PFSK-1 (cell line): ENCODE data around the gene CISH. TPM values are rescaled to one million over a fixed set of nuclear protein-coding genes. Genes with fewer than 3 reads are reported as not detected.

Source experiments
- FOXP2 ChIP-seq: optimal IDR thresholded peaks from 2 replicates; pipeline ENCODE3; 2011; ENCODE audit warnings: borderline replicate concordance, control low read depth, inconsistent platforms; ENCODE audit not compliant: insufficient read depth; ENCODE audit errors: extremely low read length, extremely low read depth
- POLR2AphosphoS5 ChIP-seq: IDR thresholded peaks from 2 replicates; pipeline ENCODE4 v1.6.1; 2012; ENCODE audit warnings: low read depth, mild to moderate bottlenecking, control low read depth, low read length, moderate library complexity
- SIN3A ChIP-seq: IDR thresholded peaks from 2 replicates; pipeline ENCODE4 v1.6.1; 2012; ENCODE audit warnings: mild to moderate bottlenecking, low read length, moderate library complexity, borderline replicate concordance; ENCODE audit not compliant: insufficient read depth
- TAF1 ChIP-seq: IDR thresholded peaks from 2 replicates; pipeline ENCODE4 v1.6.1; 2012; ENCODE audit warnings: low read length, control low read depth, borderline replicate concordance; ENCODE audit not compliant: insufficient read depth
- polyA plus RNA-seq: library from polyadenylated mRNA; unstranded; fragments of >200 nt; gene quantifications from one replicate; pipeline ENCODE4 v1.2.1, GENCODE V29; 2012; ENCODE audit warnings: low read depth, missing spikeins; ENCODE audit not compliant: insufficient read length
- TF ChIP-seq, protein P1 (sequence below), 2 experiments: IDR thresholded peaks; 2 replicates each; pipeline versions ENCODE4 v1.6.1 to v1.8.0; 2011 to 2012; ENCODE audit warnings: low read depth in 2 of 2, low read length in 2 of 2, control low read depth in 1 of 2, inconsistent platforms in 1 of 2, mild to moderate bottlenecking in 1 of 2, moderate library complexity in 1 of 2; ENCODE audit not compliant: insufficient read depth in 1 of 2

The CISH gene
- polyA plus RNA-seq, result 14.0 TPM

- TF ChIP-seq SIN3A (no peak), FOXP2 (no peak), POLR2AphosphoS5 (peak; percentile 60; the same call in 1 of the 2 replicates), TAF1 (0 out of 2 replicates have a peak, but pooled peaks have one; percentile 41)
- TF ChIP-seq, protein P1, sequence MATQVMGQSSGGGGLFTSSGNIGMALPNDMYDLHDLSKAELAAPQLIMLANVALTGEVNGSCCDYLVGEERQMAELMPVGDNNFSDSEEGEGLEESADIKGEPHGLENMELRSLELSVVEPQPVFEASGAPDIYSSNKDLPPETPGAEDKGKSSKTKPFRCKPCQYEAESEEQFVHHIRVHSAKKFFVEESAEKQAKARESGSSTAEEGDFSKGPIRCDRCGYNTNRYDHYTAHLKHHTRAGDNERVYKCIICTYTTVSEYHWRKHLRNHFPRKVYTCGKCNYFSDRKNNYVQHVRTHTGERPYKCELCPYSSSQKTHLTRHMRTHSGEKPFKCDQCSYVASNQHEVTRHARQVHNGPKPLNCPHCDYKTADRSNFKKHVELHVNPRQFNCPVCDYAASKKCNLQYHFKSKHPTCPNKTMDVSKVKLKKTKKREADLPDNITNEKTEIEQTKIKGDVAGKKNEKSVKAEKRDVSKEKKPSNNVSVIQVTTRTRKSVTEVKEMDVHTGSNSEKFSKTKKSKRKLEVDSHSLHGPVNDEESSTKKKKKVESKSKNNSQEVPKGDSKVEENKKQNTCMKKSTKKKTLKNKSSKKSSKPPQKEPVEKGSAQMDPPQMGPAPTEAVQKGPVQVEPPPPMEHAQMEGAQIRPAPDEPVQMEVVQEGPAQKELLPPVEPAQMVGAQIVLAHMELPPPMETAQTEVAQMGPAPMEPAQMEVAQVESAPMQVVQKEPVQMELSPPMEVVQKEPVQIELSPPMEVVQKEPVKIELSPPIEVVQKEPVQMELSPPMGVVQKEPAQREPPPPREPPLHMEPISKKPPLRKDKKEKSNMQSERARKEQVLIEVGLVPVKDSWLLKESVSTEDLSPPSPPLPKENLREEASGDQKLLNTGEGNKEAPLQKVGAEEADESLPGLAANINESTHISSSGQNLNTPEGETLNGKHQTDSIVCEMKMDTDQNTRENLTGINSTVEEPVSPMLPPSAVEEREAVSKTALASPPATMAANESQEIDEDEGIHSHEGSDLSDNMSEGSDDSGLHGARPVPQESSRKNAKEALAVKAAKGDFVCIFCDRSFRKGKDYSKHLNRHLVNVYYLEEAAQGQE (IDR thresholded peaks at IDR 0.05; ENCODE audit: insufficient read depth in 1 of 2, low read depth in 2 of 2, low read length in 2 of 2), result no peak
These were observed at the start of gene CISH for GRCh38 chr3:50611464-50612233. Gene CISH, minus strand, starts transcription at chr3:50611774. Its CDS starts 124 bp downstream, at chr3:50611650.

DNA sequence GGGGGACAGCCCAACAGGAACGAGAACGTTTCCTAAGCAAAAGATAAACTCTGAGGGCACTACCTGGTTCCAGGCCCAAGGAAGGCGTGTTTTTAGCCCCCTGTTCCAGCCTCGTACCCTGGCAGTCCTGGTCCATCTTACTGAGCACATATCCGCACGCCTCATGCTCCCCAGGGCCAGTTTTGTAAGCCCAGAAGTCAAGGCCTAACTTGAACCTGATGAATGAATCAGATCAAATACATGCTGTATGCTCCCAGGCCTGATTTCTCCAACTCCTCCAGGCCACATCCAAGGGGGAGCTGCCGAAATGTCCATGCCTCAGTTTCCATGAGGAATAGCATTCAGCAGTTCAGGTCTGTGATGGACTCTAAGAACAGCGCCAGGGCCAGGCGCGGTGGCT, 48.8 kb upstream of the CISH start:
- no peak for TF ChIP-seq SIN3A
- no peak for TF ChIP-seq TAF1
- TF ChIP-seq POLR2AphosphoS5, result no peak
- TF ChIP-seq, protein P1 (IDR thresholded peaks at IDR 0.05; ENCODE audit: insufficient read depth in 1 of 2, low read depth in 2 of 2, low read length in 2 of 2), result no peak
- no peak for TF ChIP-seq FOXP2

GRCh38 chr3:50658831-50659230, 47.3 kb upstream of the CISH start:
- no peak for TF ChIP-seq POLR2AphosphoS5
- no peak for TF ChIP-seq SIN3A
- TF ChIP-seq, protein P1 (IDR thresholded peaks at IDR 0.05; ENCODE audit: insufficient read depth in 1 of 2, low read depth in 2 of 2, low read length in 2 of 2), result no peak
- no peak for TF ChIP-seq FOXP2
- no peak for TF ChIP-seq TAF1

GRCh38 chr3:50658416-50658815, 46.8 kb upstream of the CISH start:
- no peak for TF ChIP-seq POLR2AphosphoS5
- no peak for TF ChIP-seq SIN3A
- TF ChIP-seq, protein P1 (IDR thresholded peaks at IDR 0.05; ENCODE audit: insufficient read depth in 1 of 2, low read depth in 2 of 2, low read length in 2 of 2), result no peak
- TF ChIP-seq FOXP2, result no peak
- TF ChIP-seq TAF1, result no peak
